GM10266 (cell line): ENCODE results near the gene SHCBP1L.

Experiments used
- DNase-seq: peaks from one replicate; pipeline ENCODE4 v3.0.0; 2012; ENCODE audit errors: extremely low spot score
- CTCF ChIP-seq: IDR thresholded peaks from 2 replicates; pipeline ENCODE4 v1.5.1; 2012; ENCODE audit warnings: mild to moderate bottlenecking, low read depth; ENCODE audit not compliant: control insufficient read depth, insufficient read depth; ENCODE audit errors: missing control alignments

The SHCBP1L gene

GRCh38 chr1:182939413-182939812, 13.6 kb downstream of the SHCBP1L start:
- TF ChIP-seq CTCF, result no peak
- DNase-seq, result no peak

GRCh38 chr1:182935716-182936115, 17.2 kb downstream of the SHCBP1L start:
- DNase-seq, result no peak
- TF ChIP-seq CTCF, result no peak

DNA sequence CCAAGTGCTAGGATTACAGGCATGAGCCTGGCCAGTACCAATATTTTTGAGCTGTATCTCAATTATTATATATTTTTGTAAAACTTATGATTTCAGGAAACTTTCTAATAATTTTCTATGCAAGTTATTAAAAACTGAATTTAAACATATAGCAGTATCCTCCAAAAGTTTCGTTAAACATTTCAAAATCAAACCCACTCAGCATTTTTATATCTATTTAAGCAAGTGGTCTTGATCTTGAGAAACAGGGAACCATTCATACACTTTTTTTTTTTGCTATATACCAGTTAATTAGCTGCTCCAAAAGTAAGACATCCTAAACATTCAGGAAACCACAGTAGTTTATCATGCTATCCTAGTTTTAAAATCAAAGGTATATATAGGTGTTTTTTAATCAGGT, 22.0 kb downstream of the SHCBP1L start:
- DNase-seq, result no peak
- TF ChIP-seq CTCF, result no peak

- no peak for DNase-seq
- no peak for TF ChIP-seq CTCF
Observed at GRCh38 chr1:182927693-182928433, 25.1 kb downstream of the SHCBP1L start.

DNA sequence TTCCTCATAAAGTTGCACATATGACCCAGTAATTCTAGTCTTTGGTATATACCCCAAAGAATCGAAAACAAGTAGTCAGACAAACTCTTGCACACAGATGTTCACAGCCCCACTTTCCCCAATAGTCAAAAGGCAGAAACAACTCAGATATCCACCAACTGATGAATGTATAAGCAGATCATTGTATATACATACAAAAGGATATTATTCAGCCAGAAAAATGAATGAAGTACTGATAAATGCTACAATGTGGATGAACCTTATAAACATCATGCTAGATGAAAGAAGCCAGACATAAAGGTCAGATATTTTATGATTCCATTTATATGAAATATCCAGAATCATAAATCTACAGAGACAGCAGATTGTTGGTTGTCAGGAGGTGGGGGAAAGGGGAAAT, 27.3 kb downstream of the SHCBP1L start:
- TF ChIP-seq CTCF, result no peak
- no peak for DNase-seq

DNA sequence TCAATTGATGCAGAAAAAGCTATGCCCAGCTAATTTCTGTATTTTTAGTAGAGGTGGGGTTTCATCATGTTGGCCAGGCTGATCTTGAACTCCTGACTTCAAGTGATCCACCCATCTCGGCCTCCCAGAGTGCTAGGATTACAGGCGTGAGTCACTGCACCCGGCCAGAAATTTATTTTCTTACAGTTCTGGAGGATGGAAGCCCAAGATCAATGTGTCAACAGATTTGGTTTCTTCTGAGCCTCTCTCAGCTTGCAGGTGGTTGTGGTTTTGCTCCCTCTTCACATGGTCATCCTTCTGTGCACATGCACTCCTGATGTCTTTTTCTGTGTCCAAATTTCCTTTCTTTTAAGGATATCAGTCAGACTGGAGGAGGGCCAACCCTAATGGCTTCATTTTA, 35.6 kb downstream of the SHCBP1L start:
- TF ChIP-seq CTCF, result no peak
- no peak for DNase-seq

DNA sequence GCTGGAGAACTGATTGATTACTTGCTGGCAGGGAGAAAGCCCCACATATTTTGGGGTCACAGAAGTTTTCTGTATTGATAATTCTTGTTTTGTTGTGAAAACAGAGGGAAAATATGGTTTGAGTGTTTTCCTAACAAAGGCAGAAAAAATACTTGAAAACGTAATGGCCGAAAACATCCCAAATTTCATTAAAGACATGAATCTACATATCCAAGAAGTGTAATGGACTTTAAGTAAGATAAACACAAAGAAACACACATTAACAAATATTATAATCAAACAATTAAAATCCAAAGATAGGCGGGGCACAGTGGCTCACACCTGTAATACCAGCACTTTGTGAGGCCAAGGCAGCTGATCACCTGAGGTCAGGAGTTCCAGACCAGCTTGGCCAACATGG, 39.6 kb downstream of the SHCBP1L start:
- no peak for TF ChIP-seq CTCF
- DNase-seq, result no peak
